Fibroblast of gingiva (primary cell): ENCODE results near the gene SWI5.
"Not testable (repeated sequence)": the region's sequence is repeated elsewhere in the genome, so short reads cannot be mapped to it uniquely, and the experiment has no call there.

ENCODE experiments used
- DNase-seq: peaks from one replicate; pipeline ENCODE4 v3.0.0-alpha.2; 2011; ENCODE audit warnings: low read depth

SWI5 gene

GRCh38 chr9:128276008-128276573, at the start of gene SWI5:
TSS of gene SWI5 (plus strand) at chr9:128276276.
- DNase-seq: peak; percentile 99

- no peak for DNase-seq
Observed at GRCh38 chr9:128226412-128226801, 49.7 kb upstream of the SWI5 start.

- not testable (repeated sequence) for DNase-seq
Observed at GRCh38 chr9:128230897-128231296, 45.2 kb upstream of the SWI5 start.

GRCh38 chr9:128231638-128232527, 44.2 kb upstream of the SWI5 start:
- peak; percentile 32 for DNase-seq

- DNase-seq: no peak
Observed at GRCh38 chr9:128232528-128233428, 43.3 kb upstream of the SWI5 start.

- DNase-seq: no peak
Observed at GRCh38 chr9:128233817-128234406, 42.2 kb upstream of the SWI5 start.

- no peak for DNase-seq
Observed at GRCh38 chr9:128242124-128242523, 34.0 kb upstream of the SWI5 start.

- no peak for DNase-seq
Observed at GRCh38 chr9:128242828-128243214, 33.3 kb upstream of the SWI5 start.

- peak; percentile 66 for DNase-seq
Observed at GRCh38 chr9:128243215-128244018, 32.7 kb upstream of the SWI5 start.

- DNase-seq: no peak
Observed at GRCh38 chr9:128244091-128244836, 31.8 kb upstream of the SWI5 start.

- peak; percentile 95 for DNase-seq
Observed at GRCh38 chr9:128244837-128245231, 31.2 kb upstream of the SWI5 start.

- peak; percentile 46 for DNase-seq
Observed at GRCh38 chr9:128245421-128246151, 30.5 kb upstream of the SWI5 start.

GRCh38 chr9:128246471-128246870, 29.6 kb upstream of the SWI5 start:
- DNase-seq: no peak

- no peak for DNase-seq
Observed at GRCh38 chr9:128247226-128247803, 28.8 kb upstream of the SWI5 start.

GRCh38 chr9:128249558-128249907, 26.5 kb upstream of the SWI5 start:
- DNase-seq: no peak

- DNase-seq: peak; percentile 76
Observed at GRCh38 chr9:128249908-128250838, 25.9 kb upstream of the SWI5 start.

GRCh38 chr9:128250839-128251731, 25.0 kb upstream of the SWI5 start:
- DNase-seq: no peak
